Activated CD4-positive, alpha-beta T cell treated with anti-CD3 and anti-CD28 coated beads, Interleukin-2, amount 50 U/mL, for 24 hours (primary cell): ENCODE measurements around the gene EFHD2.
"Not testable (repeated sequence)": the region's sequence is repeated elsewhere in the genome, so short reads cannot be mapped to it uniquely, and the experiment has no call there.

Experiments
- DNase-seq, 2 donors: peaks; one replicate each; pipeline ENCODE4 v3.0.0-alpha.2; 2020; ENCODE audit warnings: low read depth in 1 of 2, low spot score in 1 of 2

The EFHD2 gene

DNA sequence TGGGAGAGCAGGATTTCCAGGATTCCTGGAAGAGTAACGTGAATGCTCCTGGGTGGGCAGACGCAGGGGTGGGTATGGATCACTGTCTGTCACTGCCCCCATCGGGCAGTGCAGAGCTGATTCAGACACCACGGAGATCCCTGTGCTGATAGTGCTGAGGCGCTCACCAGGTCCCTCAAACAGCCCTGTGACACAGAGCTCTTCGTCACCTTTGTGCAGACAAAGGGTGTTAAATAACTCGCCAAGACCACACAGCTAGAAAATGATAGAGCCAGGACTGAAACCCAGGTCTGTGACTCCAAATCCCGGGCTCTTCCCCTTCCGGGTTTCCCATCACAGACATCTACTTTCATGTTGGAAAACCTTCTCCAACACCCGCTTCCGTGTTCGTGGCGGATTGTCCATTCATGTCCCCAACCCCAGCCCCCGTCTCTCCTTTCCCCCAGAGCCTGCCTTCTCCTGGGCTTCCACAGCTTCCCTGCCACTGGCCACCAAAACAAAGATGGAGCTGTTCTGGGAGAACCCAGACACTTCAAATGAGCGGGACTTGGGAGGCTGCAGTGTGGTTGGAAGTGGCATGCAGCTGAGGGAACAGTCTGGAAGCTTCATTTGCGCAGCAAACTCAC, 2.6 kb downstream of the EFHD2 start:
- no peak for DNase-seq

DNA sequence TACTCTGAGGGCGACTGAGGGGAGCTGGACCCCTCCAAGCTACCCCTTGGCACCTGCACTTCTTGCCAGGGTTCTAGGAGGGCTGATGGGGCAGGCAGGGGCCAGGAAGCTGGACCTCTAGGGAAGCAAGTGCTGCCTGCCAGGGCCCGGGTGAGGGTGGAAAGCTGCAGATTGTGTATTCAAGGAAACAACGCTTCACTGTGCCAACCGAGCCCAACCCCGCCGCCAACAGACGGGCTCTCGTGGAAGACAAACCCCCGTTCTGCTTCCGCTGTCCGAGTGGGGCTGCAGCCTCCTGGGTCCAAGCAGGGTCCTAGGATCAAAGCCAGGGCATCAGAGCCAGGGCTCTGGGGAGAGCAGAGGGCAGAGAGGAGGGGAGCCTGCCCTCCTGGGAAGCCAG, 3.2 kb downstream of the EFHD2 start:
- DNase-seq: no peak

DNA sequence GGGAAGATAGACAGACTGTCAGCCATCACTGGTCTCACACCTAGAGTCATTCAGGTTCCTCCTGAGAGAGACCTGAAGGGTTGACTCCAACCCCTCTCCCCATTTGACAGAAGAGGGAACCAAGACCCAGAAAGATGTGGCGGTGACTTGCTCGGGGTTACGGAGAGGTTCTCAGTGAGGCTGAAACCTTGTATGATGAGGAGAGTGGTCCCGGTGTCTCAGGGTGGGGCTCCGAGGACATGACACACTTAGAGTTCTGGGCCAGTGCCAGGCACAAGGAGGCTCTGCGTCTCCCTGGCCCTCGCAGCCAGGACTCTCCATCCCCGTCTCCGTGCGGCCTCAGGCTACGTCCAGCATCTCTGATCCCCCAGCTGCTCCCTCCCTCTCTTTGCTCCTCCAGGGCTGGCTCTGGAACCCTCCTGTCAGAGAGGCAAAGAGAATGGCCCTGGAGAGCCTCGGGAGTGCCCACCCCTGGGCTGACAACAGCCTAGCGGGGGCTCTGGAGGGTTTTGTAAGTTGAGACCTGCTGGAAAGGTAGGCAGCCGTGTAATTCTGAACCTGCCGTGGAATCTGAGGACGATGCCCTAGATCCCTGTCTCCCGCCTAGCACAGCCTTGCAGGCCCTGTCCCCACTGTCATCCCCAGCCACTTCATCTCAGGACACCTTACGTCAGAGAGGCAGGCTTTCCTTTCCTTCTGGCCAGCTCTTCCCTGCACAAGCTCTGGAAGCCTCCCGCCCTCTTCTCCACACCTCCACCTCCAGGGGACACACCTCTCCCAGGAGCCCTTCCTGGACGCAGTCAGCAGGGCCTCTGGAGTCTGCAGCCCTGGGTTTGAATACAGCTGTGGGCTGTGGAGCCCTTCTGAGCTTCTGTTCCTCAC, 4.1 kb downstream of the EFHD2 start:
- DNase-seq: no peak

DNA sequence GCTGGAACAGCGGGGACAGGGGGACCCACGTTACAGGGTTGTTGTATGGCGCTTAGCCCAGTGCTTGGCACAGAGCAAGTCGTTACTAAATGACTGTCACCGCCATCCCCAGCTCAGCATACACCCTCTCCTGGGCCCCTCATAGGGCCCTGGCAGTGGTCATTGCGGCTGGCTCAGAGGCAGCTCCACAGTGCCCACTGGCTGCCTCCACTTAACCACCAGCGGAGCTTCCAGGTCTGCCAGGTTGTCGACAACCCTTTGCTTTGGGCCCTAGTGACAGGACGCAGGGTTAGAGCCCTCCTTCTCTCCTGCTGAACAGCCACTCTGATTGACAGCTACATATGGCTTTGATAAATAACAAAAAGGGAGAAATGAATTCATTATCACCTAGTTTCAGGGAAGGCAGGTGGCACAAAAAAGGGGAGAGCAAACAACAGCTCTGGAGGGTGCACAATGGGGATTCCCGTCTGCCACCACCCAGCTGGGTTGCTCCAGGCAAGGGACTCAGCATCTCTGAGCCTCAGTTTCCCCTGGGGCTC, 4.8 kb downstream of the EFHD2 start:
- no peak for DNase-seq

DNA sequence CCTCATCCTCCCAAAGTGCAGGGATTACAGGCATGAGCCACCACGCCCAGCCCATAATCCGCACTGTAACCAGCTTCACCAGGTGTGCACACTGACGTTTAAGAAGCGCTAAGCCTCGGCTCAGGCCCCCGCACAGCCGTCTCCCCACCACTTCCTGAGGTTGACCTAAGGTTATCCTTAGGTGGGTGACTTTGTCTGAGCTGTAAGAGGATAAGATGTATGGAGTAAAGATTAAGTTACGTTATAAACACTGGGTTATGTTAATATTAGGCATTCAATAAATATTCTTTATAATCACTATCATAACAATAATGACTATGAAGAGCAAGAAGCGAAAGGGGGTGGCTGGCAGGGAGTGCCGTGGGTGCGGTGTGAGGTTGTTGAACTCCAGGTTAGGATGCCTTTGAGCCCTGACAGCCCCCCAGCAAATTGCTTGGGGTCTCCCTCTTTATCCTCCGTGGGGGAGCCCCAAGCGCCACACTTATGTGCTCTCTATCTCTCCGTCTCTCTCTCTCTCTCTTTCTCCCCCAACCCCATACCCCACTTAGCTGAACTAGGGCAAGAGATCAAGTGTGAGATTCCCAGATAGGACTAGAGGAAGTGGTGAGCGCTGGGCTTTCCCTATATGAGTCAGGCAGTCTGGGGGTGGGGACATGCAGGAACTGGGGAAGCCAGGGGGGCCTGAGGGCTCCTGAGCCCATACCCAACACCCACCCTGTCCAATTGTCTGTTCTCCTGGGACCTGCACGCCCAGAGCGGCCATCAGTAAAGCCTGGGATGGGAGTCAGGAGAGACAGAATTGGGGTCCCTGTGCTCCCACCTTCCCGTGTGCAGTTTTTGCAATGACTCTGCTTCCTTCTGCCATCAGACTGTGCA, 7.6 kb downstream of the EFHD2 start:
- DNase-seq: no peak

DNA sequence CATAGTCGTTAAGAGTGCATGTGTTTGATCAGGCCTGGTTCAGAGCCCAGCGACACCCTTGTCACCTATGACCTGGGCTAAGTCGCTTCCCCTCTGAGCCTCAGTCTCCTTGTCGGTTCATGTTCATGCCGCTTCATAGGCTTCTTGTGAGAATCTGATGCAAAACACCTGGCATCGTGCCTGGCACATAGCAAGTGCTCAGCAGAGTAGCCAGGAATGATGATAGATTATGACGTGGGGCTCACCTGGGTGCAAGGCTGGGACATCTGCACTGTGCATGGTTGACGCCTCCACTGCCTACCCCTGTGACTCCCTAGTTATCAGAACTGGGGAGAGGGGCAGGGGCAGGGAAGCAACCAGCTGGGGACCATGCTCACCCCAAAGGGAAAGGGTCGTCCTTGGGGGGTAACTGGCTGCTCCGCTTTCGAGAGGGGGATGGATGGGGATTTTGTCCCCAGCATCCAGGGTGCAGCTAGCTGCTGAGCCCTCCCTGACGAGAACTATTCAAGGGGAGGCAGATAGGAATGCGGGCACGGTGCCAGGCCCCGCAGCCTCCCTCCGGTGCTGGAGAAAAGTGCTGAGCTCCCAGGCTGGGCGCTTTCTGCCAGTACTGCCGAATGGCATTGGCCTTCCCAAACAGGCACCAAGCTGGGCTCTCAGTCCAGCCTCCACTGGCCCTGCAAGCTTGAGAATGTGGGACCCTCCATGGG, 9.3 kb downstream of the EFHD2 start:
- DNase-seq: no peak

DNA sequence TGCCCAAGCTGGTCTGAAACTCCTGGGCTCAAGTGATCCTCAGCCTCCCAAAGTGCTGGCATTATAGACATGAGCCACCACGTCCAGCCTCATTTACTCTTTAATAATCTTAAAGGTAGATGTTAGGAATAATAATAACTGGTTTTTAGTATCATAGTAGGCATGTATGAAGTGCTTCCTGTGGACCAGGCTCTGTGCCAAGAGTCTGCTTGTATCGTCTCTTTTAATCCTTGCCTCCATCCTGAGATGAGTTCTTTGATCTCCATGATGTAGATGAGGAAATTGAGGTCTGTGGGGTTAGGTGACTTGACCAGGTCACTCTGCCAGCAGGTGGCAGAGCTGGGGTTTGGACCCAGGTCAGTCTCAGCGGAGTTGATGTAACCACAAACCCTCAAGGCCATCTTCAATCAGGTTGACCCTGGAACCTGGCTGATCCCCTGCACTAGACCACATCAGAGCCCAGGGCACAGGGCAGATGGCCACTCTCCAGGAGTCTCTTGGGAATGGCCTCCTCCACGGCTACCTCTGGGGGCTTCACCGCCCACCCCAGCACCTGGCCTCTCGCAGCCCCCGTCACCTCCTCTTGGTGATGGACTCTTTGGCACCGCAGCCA, 11.3 kb downstream of the EFHD2 start:
- no peak for DNase-seq

DNA sequence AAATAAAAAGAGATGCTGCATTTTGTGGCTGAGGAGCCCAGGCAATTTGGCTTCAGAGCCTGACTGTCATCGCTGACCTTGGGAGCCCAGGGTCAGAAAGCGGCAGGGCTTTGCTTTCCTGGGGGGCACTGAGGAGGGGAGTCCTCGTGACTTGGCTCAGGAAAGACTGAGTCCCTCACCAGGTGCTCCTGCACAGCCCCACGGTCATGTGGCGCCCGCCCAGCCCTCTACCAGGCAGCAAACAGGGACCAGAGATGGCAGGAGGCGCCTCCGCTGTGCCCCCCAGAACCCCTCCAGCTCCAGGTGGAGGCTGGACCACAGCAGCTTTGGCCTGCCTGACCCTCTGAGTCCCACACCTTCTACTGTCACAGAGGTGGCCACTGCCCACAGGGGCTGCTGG, 13.2 kb downstream of the EFHD2 start:
- DNase-seq: no peak

DNA sequence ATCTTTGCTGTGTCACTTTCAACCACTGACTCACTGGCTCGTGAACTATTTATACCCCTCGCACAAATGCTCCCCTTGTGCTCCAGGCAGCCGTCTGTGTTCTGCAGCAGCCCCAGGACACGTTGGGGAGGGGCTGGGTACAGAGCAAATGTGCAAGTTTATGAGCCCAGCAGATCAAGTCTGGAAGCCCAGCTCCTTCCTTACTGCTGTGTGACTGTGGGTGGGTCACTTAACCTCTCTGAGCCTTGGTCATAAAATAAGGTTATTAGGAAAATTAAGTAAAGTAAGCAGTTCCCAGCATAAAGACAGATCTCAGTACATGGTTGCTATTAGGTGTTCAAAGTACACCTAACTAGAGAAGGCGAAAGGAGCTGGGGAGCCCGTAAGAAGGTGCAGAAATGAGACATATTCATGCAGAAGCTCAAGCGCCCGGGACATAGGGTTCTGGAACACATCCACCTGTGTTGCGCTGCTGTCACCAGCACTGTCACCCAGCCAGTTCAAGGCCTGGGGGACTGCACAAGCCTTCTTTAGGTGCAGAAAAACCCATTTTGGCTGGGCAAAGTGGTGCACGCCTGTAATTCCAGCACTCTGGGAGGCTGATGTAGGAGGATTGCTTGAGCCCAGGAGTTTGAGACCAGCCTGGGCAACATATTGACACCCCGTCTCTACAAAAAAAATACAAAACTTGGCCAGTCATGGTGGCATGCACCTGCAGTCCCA, 13.8 kb downstream of the EFHD2 start:
- DNase-seq: no peak

DNA sequence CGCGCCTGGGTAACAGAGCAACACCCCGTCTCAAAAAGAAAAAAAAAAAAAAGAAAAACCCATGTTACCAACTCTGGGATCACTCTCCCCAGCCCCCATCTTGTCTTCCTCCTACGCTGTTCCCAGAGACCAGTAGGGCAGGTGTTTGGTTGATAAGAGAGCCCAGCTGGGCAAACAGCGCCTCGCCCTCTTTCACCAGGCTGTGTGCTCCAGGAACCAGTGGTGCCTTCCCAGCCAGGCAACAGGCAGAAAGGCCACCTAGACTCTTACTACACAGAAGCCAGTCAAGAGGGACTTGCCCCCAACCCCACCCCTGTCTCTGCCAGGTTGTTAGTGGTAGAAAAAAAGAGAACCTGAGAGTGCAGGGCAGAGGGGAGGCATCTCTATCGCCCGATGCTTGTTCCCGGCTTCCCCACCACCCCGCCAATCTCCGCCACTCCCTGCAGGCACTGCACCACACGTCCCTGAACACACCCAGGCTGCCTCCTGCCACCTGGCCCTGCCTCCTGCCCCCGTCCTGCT, 14.5 kb downstream of the EFHD2 start:
- DNase-seq: no peak

DNA sequence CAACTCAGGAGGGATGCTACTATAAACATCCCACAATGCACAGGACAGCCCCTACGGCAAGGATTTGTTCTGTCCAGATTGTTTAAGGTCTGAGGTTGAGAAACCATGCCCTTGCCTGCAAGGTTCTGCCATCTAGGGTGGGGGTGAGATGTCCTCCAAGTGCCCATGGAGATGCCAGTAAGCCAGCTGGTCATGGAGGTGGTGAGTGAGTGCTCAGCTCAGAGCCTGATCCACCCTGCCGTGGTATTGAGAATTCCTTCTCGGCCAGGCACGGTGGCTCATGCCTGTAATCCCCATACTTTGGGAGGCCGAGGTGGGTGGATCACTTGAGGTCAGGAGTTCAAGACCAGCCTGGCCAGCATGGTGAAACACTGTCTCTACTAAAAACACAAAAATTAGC, 15.3 kb downstream of the EFHD2 start:
- DNase-seq: no peak

DNA sequence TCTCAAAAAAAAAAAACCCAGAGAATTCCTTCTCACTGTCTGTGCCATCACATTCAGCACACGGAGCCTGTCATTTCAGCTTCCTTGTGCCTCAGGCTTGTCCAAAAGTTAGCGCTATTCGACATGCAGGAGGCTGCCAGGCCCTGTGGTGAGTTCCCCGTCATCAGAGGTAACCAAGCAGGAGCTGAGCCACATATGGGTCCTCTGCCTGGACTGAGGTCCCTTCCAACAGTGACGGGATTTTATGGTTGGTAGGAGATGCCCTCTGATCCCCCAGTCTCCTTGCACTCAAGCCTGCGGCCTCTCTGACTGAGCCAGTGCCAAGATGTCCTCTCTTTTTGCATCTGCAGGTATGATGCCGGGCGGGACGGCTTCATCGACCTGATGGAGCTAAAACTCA, 15.8 kb downstream of the EFHD2 start:
- no peak for DNase-seq

DNA sequence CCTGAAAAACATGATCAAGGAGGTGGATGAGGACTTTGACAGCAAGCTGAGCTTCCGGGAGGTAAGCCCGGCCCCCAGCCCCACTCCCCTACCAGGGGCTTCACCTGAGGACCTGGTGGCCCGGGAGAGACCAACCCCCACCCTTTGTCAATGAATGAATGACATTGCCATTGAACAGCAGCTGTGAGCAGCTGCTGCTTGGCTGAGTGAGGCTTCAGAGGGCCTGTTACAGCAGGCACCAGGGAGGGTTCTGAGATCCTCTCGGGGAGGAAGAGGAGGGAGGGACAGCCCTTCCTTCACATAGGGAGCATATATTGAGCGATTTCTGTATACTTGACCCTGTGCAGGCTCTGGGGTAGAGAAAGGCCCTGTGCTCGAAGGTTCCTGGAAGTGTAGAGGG, 16.3 kb downstream of the EFHD2 start:
- DNase-seq: no peak

DNA sequence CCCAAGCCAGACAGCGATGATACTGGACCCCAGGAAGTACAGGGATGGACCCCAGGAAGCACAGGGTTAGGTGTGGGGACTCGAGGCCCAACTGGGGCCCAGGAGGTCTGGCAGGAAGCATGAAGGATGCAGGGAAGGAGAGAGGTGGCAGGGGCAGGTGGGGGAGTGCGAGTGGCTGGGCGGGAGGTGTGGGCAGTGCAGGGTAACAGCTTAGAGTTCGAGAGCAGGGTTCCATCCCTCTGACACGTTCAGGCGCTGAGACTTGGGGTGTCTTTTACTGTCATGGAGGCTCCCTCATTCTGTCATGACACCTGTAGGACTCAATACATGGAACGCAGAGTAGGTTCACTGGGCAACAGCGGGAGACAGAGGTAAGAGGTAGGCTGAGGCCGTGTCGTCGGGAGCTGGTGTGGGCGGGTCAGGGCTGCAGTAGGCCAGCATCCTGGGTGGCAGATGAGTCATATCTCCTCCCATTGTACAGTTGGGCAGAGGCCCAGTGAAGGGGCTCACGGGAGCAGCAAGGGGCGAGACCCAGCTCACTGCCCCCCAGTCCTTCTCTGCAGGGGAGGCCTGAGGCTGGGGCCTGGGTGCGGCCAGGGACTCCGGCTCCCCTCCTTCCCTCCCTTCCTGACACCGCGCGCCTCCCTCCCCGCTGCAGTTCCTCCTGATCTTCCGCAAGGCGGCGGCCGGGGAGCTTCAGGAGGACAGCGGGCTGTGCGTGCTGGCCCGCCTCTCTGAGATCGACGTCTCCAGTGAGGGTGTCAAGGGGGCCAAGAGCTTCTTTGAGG, 17.0 kb downstream of the EFHD2 start:
- no peak for DNase-seq

DNA sequence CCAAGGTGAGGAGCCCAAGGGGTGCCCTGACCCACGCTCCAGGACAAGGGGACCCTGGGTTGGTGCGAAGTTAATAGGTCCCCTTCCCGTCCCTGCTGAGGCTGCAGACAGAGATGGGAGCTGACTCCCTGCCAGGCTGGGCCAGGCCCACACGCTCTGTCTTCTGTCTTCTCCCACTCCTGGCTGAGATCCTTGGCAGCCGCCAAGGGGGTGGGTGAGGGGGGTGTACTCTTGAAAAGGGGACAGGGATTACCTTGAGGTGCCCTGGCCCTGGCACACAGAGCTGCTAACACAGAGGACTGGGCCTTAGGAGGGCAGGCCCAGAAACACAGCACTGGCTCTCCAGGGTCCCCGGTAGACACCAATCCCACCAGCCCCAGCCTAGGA, 17.6 kb downstream of the EFHD2 start:
- DNase-seq: no peak

DNA sequence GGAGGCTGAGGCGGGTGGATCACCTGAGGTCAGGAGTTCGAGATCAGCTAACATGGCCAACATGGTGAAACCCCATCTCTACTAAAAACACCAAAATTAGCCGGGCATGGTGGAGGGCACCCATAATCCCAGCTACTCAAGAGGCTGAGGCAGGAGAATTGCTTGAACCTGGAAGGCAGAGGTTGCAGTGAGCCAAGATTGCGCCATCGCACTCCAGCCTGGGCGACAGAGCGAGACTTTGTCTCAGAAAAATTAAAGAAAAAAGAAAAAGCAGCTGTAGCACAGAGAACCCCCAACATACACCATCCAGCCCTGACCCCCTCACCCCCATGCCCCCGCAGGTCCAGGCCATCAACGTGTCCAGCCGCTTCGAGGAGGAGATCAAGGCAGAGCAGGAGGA, 18.6 kb downstream of the EFHD2 start:
- not testable (repeated sequence) for DNase-seq

DNA sequence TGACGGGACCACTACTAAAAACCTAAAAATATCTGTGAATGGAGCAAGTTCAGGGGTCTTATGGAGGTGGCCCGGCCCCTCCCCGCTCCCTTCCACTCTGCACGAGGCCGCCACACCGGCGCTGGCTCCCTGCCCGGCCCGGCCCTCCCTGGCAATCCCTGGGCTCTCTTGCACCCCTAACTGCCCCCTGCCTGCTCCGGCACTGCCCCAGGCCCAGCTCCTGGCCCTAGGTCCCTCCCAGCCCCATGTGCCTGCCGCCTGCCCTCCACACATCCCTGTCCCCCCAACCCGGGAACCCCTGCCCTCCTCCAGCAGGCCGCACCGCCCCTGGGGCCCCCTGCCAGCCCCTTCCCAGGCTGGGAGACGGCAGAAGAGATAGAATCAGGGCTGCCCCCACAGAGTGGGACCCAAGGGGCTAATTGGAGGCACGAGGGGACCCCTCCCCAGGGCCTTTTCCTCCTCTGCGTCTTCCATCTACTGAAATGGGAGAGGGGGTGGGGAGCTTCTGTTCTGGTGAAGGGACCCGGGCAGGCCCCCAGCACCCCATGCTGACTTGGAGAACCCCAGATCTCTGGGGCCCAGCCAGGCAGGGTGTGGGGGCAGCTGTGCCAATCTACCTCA, 19.2 kb downstream of the EFHD2 start:
- no peak for DNase-seq

DNA sequence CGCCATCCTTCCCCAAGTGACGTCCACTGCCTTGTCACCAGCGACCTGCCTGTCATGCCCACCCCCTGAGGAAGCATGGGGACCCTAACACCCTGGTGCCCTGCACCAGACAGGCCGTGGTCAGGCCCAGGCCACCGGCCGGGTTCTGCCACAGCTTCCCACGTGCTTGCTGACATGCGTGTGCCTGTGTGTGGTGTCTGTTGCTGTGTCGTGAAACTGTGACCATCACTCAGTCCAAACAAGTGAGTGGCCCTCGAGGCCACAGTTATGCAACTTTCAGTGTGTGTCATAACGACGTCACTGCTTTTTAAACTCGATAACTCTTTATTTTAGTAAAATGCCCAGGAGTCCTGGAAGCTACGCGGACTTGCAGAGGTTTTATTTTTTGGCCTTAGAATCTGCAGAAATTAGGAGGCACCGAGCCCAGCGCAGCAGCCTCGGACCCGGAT, 20.0 kb downstream of the EFHD2 start:
- no peak for DNase-seq
